ENCODE measurements around the gene MS4A6A. TPM values are rescaled to one million over a fixed set of nuclear protein-coding genes. Genes with fewer than 3 reads are reported as not detected.
"Not testable (repeated sequence)": the region's sequence is repeated elsewhere in the genome, so short reads cannot be mapped to it uniquely, and the experiment has no call there.

Gene MS4A6A
- total and polyA plus RNA-seq, 2 donors (not counting 1 experiment from before 2014, with no cell fraction given): not detected

DNA sequence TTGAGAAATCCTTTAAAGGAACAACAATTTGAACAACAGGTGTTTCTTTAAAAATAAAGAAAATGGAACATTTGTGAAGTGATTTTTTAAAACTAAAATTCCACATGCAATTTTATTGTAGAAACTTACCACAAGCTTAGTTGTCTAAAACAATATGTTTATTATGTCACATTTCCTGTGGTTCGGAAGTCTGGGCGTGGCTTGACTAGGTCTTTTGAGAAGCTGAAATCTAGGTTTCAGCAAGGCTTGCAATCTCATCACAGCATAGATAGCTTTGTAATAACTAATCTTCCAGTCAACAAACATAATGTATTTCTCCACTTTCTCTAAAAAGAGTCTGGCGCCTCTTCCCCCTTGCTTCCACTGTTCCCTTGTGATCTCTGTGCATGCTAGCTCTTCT, 27.0 kb downstream of the MS4A6A start:
- no peak overlapping the region for H3K4me3 ChIP-seq (replicated peaks in 1 of 4; ENCODE audit: control extremely low read depth in 1 of 4, insufficient read depth in 1 of 4, low read depth in 3 of 4, low read length in 4 of 4)
- no peak overlapping the region for H3K4me2 ChIP-seq (ENCODE audit: extremely low read depth, insufficient read depth, low read length)
- H3K9ac ChIP-seq (ENCODE audit: insufficient read depth, low read length): no peak overlapping the region
- no peak for TF ChIP-seq EZH2 (IDR thresholded peaks at IDR 0.05; ENCODE audit: low read length, missing control alignments)
- TF ChIP-seq, protein P1, sequence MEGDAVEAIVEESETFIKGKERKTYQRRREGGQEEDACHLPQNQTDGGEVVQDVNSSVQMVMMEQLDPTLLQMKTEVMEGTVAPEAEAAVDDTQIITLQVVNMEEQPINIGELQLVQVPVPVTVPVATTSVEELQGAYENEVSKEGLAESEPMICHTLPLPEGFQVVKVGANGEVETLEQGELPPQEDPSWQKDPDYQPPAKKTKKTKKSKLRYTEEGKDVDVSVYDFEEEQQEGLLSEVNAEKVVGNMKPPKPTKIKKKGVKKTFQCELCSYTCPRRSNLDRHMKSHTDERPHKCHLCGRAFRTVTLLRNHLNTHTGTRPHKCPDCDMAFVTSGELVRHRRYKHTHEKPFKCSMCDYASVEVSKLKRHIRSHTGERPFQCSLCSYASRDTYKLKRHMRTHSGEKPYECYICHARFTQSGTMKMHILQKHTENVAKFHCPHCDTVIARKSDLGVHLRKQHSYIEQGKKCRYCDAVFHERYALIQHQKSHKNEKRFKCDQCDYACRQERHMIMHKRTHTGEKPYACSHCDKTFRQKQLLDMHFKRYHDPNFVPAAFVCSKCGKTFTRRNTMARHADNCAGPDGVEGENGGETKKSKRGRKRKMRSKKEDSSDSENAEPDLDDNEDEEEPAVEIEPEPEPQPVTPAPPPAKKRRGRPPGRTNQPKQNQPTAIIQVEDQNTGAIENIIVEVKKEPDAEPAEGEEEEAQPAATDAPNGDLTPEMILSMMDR (conservative IDR thresholded peaks at IDR 0.05 in 1 of 2, IDR thresholded peaks at IDR 0.05 in 1 of 2; ENCODE audit: low read depth in 1 of 2, low read length in 2 of 2): no peak
- no peak overlapping the region for H2AFZ ChIP-seq (ENCODE audit: low read length)
- no peaks in the 10 kb centered on the region for H3K27me3 ChIP-seq (ENCODE audit: control insufficient read depth, insufficient read depth, low read length)
- no peaks in the 10 kb centered on the region for H3K4me1 ChIP-seq (ENCODE audit: control insufficient read depth, extremely low read depth, insufficient read depth, low read length)
- no peak for DNase-seq (ENCODE audit: low read depth in 2 of 2)
- no peaks in the 10 kb centered on the region for H4K20me1 ChIP-seq (ENCODE audit: control insufficient read depth, extremely low read depth, insufficient read depth, low read length)
- no peaks in the 10 kb centered on the region for H3K36me3 ChIP-seq (ENCODE audit: control insufficient read depth, insufficient read depth, low read length)
- no peaks in the 10 kb centered on the region for H3K79me2 ChIP-seq (ENCODE audit: control insufficient read depth, insufficient read depth, low read length)
- no peak overlapping the region for H3K27ac ChIP-seq (ENCODE audit: insufficient read depth, low read length)
- H3K9me3 ChIP-seq (ENCODE audit: control insufficient read depth, insufficient read depth, low read depth, low read length): no peaks in the 10 kb centered on the region

DNA sequence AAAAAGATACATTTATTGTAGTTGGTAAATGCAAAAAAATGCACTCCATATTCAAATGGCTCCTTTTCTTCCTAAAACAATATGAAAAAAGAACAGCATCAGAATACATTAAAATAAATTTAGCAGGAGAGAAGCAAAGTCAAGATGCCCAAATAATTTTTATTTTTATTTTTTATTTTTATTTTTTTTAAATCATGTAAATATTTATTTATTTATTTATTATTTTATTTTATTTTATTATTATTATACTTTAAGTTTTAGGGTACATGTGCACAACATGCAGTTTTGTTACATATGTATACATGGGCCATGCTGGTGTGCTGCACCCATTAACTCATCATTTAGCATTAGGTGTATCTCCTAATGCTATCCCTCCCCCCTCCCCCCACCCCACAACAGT, 30.2 kb downstream of the MS4A6A start:
- H3K9me3 ChIP-seq (ENCODE audit: control insufficient read depth, insufficient read depth, low read depth, low read length); H3K4me1 ChIP-seq (ENCODE audit: control insufficient read depth, extremely low read depth, insufficient read depth, low read length); H3K79me2 ChIP-seq (ENCODE audit: control insufficient read depth, insufficient read depth, low read length); H4K20me1 ChIP-seq (ENCODE audit: control insufficient read depth, extremely low read depth, insufficient read depth, low read length); H3K27me3 ChIP-seq (ENCODE audit: control insufficient read depth, insufficient read depth, low read length); H3K4me3 ChIP-seq (replicated peaks in 1 of 4; ENCODE audit: control extremely low read depth in 1 of 4, insufficient read depth in 1 of 4, low read depth in 3 of 4, low read length in 4 of 4); H3K9ac ChIP-seq (ENCODE audit: insufficient read depth, low read length); H3K27ac ChIP-seq (ENCODE audit: insufficient read depth, low read length); H2AFZ ChIP-seq (ENCODE audit: low read length); H3K36me3 ChIP-seq (ENCODE audit: control insufficient read depth, insufficient read depth, low read length); DNase-seq (ENCODE audit: low read depth in 2 of 2); H3K4me2 ChIP-seq (ENCODE audit: extremely low read depth, insufficient read depth, low read length): not testable (repeated sequence)

DNA sequence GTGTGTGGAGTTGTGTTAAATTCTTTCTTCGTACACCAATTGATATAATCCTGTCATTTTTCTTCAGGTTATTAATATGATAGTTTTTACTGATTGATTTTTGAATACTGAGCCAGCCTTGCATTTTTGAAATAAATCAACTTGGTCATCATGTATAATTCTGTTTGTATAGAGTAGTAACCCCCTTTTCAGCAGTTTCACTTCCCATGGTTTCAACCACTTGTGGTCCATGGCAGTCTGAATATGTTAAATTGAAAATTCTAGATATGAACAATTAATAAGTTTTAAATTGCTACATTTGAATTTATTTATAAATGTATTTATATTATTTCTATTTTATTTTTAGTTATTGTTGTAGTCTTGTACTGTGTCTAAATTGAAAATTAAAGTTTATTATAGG, 32.6 kb downstream of the MS4A6A start:
- no peaks in the 10 kb centered on the region for H3K36me3 ChIP-seq (ENCODE audit: control insufficient read depth, insufficient read depth, low read length)
- DNase-seq (ENCODE audit: low read depth in 2 of 2): no peak
- H3K9ac ChIP-seq (ENCODE audit: insufficient read depth, low read length): no peak overlapping the region
- H4K20me1 ChIP-seq (ENCODE audit: control insufficient read depth, extremely low read depth, insufficient read depth, low read length): no peaks in the 10 kb centered on the region
- TF ChIP-seq, protein P1 (conservative IDR thresholded peaks at IDR 0.05 in 1 of 2, IDR thresholded peaks at IDR 0.05 in 1 of 2; ENCODE audit: low read depth in 1 of 2, low read length in 2 of 2): no peak
- no peak for TF ChIP-seq EZH2 (IDR thresholded peaks at IDR 0.05; ENCODE audit: low read length, missing control alignments)
- H3K27me3 ChIP-seq (ENCODE audit: control insufficient read depth, insufficient read depth, low read length): no peaks in the 10 kb centered on the region
- H3K27ac ChIP-seq (ENCODE audit: insufficient read depth, low read length): no peak overlapping the region
- no peak overlapping the region for H2AFZ ChIP-seq (ENCODE audit: low read length)
- no peaks in the 10 kb centered on the region for H3K9me3 ChIP-seq (ENCODE audit: control insufficient read depth, insufficient read depth, low read depth, low read length)
- H3K4me2 ChIP-seq (ENCODE audit: extremely low read depth, insufficient read depth, low read length): no peak overlapping the region
- H3K79me2 ChIP-seq (ENCODE audit: control insufficient read depth, insufficient read depth, low read length): no peaks in the 10 kb centered on the region
- H3K4me3 ChIP-seq (replicated peaks in 1 of 4; ENCODE audit: control extremely low read depth in 1 of 4, insufficient read depth in 1 of 4, low read depth in 3 of 4, low read length in 4 of 4): no peak overlapping the region
- no peaks in the 10 kb centered on the region for H3K4me1 ChIP-seq (ENCODE audit: control insufficient read depth, extremely low read depth, insufficient read depth, low read length)
